NCI-H82 treated with DMSO at 0.1 percent for 48 hours (cell line): ENCODE data around the gene ZNF185.
A peak's percentile ranks its signal among the peaks of the same experiment; 100 is the strongest.

Source experiments
- DNase-seq: peaks from one replicate; lab custom pipeline; 2025; ENCODE audit not compliant: unreplicated experiment; lab: John Stamatoyannopoulos, UW

ZNF185 gene

DNA sequence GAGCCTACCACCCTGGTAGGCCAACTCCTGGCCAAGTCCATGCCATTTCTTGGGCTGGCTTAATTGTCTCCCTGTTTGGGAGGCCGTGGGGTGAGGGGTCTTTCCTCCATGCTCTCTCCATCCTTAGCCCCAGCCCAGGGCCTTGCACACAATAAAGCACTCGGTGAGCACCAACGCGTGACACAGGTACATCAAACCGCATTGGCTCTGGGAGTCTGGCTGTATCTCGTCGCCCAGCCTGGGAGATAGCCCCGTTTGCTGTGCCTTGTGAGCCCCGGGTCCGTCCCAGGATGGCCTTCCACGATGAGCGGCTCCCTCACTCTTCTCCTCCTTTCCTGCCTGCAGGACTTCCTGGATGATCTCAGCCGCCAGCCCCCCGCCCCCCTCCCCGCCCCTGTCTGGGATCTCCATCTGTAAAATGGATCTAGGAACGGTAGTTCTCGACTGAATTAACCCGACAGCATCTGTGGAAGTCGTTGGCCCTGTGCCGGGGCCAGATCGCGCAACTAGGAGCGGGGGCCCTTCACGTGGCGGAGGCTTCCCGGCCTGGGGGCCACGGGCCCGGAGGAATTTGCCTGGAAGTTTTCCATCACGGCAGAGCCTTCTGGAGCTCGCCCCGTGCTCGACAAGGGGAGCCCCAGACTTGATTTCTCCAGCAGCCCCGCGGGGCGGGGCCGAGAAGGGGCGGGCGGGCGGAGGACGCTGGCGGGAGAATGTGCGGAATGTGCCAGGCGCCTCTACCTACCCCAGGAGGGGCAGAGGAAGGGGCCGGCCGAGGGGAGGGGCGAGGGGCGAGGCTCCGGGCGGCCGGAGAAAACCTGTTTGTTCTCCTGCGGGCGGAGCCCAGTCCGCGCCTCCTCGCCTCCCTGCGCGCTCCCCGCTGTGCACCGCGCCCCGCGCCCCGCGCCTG, at the start of gene ZNF185:
ZNF185 (plus strand) TSS at position 846 of the 910 bp plus-strand sequence. CDS start 16,423 bp downstream, outside the sequence.
- DNase-seq: no peak

DNA sequence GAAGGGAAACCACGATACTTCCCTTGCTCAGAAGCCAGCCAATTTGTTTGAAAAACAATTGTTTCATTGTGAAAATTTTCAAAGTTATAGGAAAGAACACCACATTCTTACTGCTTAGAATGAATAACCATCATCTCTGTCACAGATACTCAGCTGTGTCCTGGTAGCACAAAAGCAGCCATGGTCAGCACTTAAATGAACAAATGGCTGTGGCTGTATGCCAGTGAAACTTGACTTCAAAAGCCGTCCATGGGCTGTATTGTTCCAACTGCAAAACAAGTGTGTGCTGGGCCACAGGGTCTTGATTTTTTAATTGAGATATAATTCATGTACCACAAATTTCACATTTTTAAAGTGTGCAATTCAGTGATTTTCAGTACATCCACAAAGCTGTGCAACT, 47.4 kb upstream of the ZNF185 start:
- no peak for DNase-seq

DNA sequence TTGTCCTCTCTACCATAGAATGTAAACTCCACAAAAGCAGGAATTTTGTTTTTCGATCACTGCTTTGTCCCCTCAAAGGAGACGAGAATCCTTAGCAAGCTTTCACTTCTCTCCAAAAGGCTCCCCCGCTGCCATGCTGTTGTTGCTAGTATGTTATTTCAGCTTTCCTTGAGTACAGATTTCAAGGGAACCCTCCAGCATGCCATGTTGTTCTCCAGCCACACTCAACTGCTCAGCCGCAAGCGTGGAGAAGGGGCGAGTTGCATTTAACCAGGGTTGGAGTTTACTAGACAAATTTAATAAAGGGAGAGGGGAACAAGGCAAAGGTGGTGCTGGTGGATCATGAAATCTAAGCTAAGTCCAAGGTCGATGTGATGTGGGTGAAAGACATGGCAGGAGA, 43.9 kb upstream of the ZNF185 start:
- DNase-seq: no peak

DNA sequence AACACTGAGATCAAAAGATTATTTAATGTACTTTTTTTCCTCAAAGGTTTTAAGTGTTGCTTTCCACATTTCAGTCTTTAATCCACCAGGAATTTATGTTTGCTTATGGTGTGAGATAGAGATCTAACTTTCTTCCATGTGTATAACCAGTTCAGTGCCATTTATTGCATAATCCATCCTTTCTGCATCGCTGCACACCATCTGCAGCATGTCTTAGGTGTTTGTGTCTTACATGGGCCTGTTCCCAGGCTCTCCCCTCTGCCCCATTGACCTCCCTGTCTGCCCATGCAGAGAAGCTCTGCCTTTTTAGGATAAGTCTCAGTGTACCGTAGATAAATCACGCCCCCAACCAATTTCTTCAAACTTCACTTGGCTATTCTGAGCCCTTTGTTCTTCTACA, 36.8 kb upstream of the ZNF185 start:
- no peak for DNase-seq

DNA sequence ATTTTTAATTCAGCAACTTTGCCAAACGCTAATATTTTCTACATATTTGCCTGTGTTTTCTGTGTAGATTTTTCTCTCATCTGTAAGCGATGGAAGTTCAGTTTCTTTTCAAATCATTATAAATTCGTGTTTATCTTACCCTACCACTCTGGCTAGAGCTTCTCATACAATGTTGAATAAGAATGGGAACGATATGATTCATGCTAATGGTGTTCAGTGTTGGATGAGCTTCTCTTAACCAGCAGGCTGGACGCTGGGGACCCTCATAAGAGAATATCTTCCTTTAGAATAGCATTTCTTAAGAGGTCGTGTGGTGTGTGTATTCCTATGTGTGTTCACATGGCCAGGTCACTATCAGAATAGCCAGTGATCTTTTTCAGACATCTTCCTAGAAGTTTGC, 36.0 kb upstream of the ZNF185 start:
- no peak for DNase-seq

DNA sequence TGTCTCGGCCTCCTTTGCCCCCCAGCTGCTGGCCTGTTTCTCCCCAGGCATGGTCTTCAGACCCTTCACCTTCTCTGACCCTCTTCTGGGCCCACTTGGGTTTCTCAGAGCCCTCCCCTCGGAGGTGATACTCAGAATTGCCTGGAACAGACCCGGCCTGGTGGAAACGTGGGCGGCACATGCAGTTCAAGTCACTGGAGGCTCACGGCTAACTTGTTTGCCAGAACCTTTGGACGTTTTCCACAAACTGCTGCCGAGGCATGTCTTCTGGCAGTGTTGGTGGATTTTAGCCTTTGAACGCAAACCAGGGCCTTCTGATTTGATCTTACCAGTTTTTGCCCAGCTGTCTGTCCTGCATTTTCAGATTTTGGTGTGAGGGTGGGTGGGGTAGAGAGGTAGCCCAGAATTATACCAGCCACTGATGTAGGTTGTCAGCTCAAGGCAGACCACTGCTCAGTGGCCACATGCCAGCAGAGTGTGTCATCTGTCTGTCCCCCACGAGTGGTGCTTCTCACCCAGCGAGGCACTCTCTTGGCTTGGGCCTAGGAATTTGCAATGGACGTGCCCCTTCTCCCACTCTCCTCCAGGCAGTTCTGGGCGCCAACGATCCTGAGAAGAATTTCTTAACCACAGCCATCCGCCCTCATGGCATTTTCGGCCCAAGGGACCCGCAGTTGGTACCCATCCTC, 32.5 kb upstream of the ZNF185 start:
- DNase-seq: no peak

DNA sequence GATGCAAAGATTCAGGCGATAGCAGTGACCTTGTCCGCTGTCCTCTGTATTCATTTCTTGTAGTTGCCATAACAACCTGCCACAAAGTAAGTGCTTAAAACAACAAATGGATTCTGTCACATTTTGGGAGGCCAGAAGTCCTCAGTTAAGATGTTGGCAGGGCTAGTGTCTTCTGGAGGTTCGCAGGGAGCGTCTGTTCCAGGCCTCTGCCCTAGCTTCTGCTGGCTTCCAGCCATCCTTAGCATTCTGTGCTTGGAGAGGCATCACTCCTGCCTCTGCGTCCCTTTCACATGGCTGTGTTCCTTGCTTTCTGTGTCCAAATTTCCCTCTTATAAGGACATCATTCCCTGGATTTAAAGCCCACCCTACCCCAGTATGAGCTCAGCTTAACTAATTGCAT, 31.5 kb upstream of the ZNF185 start:
- DNase-seq: no peak

DNA sequence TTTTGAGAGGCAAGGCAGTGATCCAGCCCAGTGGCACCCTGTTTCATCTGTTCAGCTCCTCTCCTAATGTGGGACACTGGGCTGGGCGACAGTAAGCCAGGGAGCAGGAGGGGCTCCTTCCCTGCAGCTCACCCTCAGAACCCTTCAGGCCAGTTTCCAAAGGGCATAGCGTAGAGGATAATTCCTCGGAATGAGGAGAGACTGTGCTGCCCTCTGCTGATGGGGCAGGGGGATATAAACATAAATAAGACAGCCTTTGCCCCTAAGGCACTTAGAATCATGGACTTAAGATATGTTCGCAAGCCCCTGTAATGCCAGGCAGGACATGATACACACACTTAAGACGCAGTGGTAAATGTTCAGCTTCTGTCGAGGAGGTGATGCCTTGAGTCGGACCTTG, 27.9 kb upstream of the ZNF185 start:
- DNase-seq: no peak

DNA sequence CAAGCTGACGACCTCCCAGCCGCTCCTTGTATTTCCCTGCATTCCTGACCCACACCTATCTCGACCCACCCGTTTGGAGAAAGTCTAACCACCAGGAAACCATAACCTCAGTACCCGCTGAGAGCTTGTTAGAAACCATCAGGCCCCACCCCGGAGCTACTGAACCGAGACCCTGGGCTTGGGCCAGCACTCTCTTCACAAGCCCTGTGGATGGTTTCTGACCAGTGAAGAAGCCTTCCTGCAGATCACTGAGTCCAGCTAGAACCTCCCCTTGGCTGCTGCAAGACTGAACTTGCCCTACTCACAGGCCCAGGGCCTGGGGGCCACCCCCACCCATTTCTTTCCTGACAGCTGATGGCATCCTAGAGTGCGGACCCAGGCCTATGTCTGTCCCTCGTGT, 26.6 kb upstream of the ZNF185 start:
- DNase-seq: no peak

DNA sequence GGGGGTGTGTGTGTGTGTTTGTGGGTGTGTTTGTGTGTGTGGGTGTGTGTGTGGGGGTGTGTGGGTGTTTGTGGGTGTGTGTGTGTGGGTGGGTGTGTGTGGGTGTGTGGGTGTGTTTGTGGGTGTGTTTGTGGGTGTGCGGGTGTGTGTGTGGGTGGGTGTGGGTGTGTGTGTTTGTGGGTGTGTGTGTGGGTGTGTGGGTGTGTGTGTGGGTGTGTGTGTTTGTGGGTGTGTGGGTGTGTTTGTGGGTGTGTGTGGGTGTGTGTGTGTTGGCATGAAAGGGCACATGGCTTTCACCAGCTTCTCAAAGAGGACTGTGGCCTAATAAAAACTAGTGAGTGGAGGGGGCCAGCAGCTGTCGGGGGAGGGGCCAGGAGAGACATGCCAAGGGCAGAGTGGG, 25.3 kb upstream of the ZNF185 start:
- DNase-seq: no peak

DNA sequence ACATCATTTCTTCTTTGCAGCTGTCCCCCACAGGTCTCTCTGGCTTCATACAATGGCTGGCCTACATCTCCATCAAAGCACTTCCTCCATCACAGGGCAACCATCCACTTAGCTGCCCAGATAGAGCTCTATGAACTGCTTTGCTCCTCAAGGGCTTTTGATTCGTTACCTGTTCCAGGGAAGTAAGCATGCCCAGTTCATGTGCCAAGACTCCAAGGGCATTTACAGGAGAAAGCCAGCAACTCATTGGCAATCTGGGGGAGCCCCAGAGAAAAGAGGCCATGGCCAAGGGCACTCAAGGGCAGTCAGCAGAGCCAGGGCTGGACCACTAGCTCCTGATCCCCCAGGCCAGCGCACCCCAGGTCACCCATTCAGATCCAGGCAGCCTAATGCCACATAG, 24.5 kb upstream of the ZNF185 start:
- DNase-seq: no peak

DNA sequence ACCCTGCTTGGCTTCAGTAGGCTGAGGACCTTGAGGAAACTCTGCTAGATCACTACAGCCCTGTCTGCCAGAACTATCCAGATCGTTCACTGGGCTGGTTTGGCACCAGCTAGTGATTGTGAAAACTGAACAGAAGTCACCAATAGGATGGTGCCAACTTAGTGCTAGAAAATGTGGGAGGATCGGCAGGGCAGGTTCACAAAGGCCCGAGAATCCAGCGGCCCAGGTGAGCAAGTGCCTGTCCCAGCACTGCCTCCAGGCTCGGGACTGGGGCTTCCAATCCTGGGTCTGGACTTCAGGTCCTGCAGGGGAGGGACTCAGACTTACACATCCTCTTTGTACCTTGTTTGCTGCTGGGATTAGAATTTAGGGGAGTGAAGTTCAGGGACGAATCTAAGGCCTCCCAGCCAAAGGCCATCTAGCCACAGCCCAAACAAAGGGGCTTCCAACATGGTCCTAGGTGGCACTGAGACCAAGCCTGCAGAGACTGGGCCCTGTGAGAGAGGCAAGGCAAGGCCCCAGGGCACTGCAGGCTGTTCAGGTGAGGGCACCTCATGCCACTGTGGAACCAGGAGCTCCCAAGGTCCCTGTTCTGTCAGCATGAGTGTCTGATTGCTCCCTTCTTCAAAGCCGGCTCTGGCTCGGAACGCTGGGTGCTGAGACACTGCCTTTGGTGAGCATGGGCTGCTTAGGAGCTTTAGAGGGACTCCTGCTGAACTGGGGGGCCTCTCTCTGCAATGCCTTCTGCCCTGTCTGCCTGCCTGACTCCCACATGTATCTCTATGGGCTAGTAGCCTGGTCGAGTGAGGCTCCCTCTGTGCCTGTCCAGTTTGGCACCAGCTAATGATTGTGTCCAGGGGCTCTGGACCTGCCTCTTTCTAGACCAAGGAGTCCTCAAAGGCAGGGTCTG, 20.7 kb upstream of the ZNF185 start:
- DNase-seq: no peak

DNA sequence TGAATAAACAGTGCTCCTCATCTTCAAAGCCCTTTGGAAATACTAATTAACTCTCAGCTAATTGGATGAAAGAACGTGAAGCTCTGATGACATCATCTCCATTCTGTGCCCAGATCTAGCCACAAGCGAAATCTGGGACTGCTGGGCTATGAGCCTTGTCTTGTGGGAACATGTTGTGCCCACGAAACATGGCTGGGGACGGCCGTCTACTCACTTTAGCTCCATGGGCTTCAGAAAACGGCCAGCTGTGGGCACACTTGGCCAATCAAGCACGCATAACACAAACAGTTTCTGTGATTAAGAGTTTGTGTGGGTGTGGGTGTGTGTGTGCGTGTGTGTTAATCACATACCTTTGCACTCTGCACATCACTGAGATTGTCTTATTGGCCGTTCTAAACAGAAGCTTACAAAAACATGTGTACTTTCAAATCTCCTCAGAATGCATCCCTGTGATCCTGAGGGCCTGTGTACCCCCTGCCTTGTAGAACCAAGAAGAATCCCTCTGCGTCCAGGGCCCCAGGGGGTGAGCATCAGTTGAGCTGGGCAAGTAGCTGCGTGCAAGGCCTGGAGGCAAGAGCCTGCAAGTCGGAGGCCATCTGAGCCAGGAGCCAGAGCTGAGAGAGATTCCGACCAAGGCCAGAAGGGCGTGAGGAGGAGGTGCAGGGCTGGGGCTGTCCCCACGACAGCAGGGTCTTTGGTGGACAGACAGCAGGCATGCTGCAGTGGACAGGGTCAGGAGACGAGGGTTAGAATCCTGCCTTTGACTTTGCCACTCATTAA, 18.7 kb upstream of the ZNF185 start:
- DNase-seq: no peak

DNA sequence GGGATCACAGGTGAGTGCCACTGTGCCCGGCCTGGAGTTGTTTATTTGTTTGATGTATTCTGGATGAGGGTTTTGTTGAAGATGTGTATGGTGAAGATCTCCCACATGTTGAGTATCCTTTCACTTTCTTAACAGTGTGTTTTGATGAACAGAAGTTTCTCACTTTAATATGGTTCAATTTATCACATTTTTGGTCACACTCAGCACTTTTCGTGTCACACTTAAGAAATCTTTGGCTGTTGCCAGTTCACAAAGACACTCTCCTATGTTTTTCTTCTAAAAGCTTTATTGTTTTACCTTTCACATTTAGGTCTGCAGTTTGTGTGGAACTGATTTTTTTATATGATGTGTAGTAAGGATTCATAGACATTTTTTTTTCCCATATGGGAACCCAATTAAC, 16.6 kb upstream of the ZNF185 start:
- no peak for DNase-seq

DNA sequence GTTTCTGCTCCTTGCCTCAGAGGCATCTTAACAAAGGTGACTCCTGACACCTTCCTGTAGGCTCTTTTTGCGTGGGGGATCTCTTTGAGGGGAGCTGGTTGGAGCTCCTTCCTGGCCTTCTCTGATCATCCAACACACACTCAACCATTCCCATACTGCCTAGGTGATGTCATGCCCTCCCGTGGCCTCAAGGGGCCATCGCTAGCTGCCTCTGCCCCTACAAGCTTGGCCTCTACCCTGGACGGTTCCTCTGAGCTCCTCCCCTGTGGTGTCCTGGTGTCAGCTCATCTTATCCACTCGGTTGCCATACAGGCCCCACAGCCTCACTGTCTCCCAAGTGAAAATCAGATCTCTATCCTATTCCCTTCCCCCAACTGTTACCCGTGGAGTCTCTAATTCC, 13.7 kb upstream of the ZNF185 start:
- no peak for DNase-seq

DNA sequence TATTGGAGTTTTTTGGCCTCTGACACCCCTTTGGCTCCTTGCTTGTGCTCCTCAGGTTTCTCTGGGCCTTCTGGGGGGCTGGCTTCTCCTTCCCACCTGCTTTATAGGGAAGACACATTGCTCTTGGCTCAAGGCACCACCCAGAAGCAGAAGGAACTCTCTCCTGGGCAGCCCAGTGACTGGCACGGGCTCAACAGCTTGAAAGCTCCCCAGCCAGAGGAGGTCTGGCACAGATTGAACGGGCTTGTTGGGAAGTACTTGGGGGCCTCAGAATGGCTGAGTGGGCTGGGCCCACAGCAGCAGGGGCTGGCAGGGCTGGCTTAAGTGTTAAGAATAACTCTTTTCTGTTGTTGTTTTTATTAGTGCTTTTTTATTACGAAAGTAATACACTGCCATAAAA, 11.2 kb upstream of the ZNF185 start:
- DNase-seq: no peak

DNA sequence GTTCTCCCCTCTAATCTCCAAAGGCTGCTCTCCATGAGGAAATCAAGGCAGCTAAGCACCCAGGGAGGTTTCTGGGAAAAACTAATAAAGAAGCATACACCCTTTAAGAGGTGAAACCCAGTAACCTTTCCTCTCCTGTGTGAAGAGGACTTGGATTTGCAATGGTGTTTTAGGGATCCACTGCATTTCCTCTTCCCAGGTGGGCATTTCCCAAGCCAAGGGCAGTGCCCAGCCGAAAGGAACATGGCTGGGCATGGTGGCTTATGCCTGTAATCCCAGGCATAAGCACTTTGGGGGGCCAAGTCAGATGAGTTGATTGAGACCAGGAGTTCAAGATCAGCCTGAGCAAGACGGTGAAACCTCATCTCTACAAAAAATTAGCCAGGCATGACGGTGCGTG, 5.4 kb upstream of the ZNF185 start:
- no peak for DNase-seq

DNA sequence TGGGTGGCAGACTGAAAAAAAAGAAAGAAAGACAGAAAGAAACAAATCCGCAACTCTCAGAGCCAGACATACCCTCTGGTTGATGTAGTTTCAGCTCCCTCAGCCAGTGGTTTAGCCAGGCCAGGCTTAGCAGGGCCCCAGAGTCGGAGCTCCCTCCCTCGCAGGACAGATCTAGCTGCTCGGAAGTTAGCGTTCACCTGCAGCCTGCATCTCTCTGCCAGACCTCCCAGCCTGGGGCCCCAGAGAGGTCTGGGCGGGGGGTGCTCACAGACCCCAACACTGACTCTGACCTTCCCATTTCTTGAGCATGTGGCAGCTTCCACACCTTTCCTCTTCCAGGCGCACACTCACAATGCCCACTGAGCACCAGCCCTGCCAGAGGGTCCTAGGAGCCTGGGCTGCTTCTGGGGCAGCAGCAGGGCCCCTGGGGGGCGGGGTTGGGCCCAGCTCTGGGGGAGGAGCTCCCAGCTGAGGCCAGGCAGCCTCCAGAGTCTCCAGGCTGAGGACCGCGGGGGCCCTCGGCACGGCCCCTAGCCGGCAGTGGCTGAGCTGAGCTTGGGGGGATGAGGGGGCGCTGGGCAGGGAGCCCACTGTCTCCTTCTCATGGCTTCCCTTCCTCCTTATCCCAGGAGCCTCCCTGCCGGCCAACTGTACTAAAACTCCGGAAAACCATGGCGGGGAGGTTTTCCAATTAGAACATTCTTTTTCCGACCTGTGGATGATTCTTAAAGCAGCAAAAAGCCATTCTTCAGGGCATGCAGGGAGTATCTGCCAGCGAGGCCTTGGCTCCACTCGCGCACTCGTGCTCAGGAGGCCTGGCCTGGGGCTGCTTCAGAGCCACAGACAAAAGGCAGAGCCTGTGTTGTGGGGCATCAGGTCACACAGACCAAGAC, 4.6 kb upstream of the ZNF185 start:
- DNase-seq: no peak

DNA sequence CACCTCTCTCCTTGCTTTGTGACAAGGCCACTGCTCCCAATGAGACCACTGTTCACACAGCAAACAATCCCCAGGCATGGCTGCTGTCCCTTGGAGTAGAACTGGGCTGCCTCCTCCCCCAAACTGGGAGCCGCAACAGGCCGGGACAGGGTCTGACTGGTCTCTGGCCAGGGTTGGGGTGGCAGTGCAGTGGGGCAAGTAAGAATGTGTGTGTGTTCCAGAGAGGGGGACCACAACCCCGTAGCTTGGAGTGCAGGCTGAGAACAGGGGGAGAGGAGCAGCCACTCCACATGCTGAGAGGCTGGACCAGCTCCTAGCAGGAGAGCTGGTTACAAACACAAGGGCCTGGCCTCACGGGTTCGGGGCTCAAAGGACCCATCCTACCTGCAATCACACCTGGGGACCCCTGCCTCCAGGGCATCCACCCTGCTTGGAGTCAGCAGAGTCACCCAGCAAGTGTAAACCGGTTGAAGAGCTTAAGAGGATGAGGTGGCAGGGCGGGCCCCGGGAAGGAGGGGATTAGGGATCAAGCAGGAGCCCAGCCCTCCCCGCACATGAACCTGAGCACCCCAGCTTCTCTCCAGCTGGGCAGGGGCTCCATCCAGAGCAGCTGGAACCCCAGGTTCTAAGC, 3.8 kb upstream of the ZNF185 start:
- peak; percentile 4 for DNase-seq
